Small intestine (tissue), 7 donors: ENCODE data around the gene RPL19. TPM values are rescaled to one million over a fixed set of nuclear protein-coding genes. Genes with fewer than 3 reads are reported as not detected.

Experiments used
- DNase-seq, 2 donors: peaks; one replicate each; pipeline versions ENCODE4 v3.0.0 to v3.0.0-alpha.2; 2013
- FAIRE-seq: peaks from 2 replicates; lab custom pipeline; 2012; peaks lifted over from hg19 to GRCh38; lab: Jason Lieb, UNC
- H3K27ac ChIP-seq, 3 donors: one replicate each; pipeline ENCODE4 v1.5.1; 2013; ENCODE audit warnings: low read length in 2 of 3, mild to moderate bottlenecking in 2 of 3, control low read depth in 1 of 3, inconsistent platforms in 1 of 3, low read depth in 1 of 3, moderate library complexity in 1 of 3
- H3K27me3 ChIP-seq, 3 donors: one replicate each; pipeline ENCODE4 v1.6.1; 2013; ENCODE audit warnings: low read length in 3 of 3, inconsistent platforms in 1 of 3; ENCODE audit not compliant: control insufficient read depth in 3 of 3, insufficient read depth in 3 of 3
- H3K36me3 ChIP-seq, 3 donors: one replicate each; pipeline ENCODE4 v1.6.1; 2013; ENCODE audit warnings: low read length in 3 of 3, inconsistent platforms in 1 of 3, low read depth in 1 of 3, mild to moderate bottlenecking in 1 of 3, moderate library complexity in 1 of 3; ENCODE audit not compliant: control insufficient read depth in 3 of 3, insufficient read depth in 2 of 3
- H3K4me1 ChIP-seq, 3 donors: one replicate each; pipeline ENCODE4 v1.6.1; 2013; ENCODE audit warnings: low read length in 2 of 3, inconsistent platforms in 1 of 3, low read depth in 1 of 3, mild to moderate bottlenecking in 1 of 3, moderate library complexity in 1 of 3; ENCODE audit not compliant: control insufficient read depth in 3 of 3, insufficient read depth in 2 of 3
- H3K4me3 ChIP-seq, 3 donors: one replicate each; pipeline ENCODE4 v1.5.1; 2013; ENCODE audit warnings: low read length in 3 of 3, control low read depth in 1 of 3, inconsistent platforms in 1 of 3, low read depth in 1 of 3, mild to moderate bottlenecking in 1 of 3, moderate library complexity in 1 of 3
- H3K9me3 ChIP-seq, 2 donors: one replicate each; pipeline ENCODE4 v1.6.1; 2013; ENCODE audit warnings: low read depth in 1 of 2, low read length in 1 of 2; ENCODE audit not compliant: control insufficient read depth in 2 of 2, insufficient read depth in 1 of 2
- WGBS, 3 donors: extraction: QIAGEN DNeasy Blood & Tissue Kit; methylation state at CpG; one replicate each; pipeline ENCODE4 v1.1.7; 2013; 5-methylcytosine and 5-hydroxymethylcytosine counted together
- polyA plus RNA-seq, 4 donors: library from polyadenylated mRNA; stranded (reverse) in 3 of 4; unstranded in 1 of 4; fragments of 200-250 nt in 3 of 4; fragments of 120-200 nt in 1 of 4; gene quantifications; one replicate each; pipeline versions ENCODE4 v1.2.1 to v1.2.3, GENCODE V29; 2013
- donor health status: healthy with polysubstance abuse.
- donor health status: control.
- donor health status: control.
- donor health status: Bipolar disorder and iron deficiency.
- donor health status: healthy.

RPL19 gene
- polyA plus RNA-seq, 4 donors = 1,923 to 3,263 (median 2,767) TPM

GRCh38 chr17:39225308-39225958 lies 25.4 kb downstream of the RPL19 start, which contains the start of gene STAC2:
TSS of gene STAC2 (minus strand) at chr17:39225945. CDS start at chr17:39225502, 443 bp downstream.
- peaks cover 6 to 75% (median 18%) of the 10 kb centered on the region in 3 donors for H3K27me3 ChIP-seq
- peaks cover 0 to 3% (median 0%) of the 10 kb centered on the region in 3 donors for H3K4me1 ChIP-seq
- H3K9me3 ChIP-seq = no peaks in the 10 kb centered on the region
- H3K36me3 ChIP-seq = no peaks in the 10 kb centered on the region
- WGBS, 3 donors = 2 to 5% (median 3%) methylated on average over 40 to 71 of the region's 71 CpGs
- peak within 1 kb of the TSS in 2 of 3 donors; percentile 14 to 24 for H3K4me3 ChIP-seq
- DNase-seq = no peak
- FAIRE-seq = no peak
- H3K27ac ChIP-seq = no peak within 1 kb of the TSS

DNA sequence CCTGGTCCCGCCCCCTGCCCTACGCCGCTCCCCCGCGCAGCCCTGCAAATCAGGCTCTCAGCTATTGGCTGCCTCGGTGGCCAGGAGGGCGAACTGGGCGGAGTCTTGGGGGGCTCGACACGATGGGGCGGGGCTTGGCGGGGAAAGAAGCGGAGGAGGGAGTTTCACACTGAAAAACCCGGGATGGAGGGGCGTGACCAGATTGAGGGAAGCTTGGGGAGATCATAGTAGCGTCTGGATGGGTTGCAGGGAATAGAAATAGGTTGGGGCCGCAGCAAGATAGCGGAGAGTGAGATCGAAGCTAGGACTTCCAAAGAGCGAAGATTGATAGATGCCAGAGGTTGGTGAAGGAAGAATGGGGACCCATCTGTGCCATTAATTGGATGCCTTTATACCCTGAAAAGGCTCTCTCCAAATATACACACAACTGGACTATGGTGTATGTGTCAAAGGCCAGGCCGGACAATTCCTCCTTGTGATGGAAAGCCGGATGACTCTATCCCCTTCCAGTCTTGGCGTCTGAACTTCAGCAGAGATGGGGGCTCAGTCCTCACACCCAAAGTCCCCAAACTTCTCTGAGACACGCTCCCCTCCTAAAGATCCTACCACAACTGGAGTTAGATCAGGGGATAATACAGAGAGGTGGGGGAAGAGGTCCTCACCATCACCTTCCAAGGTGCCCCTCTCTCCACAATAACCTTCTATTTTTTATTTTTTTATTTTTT lies 26.0 kb downstream of the RPL19 start:
- 13 to 17% (median 15%) methylated on average over 23 to 24 of the region's 24 CpGs for WGBS, 3 donors
- Histone ChIP-seq H3K27ac (no peak overlapping the region), H3K4me1 (peaks cover 0 to 3% (median 0%) of the 10 kb centered on the region in 3 donors), H3K4me3 (peak overlapping the region in 1 of 3 donors; percentile 14), H3K27me3 (peaks cover 6 to 78% (median 18%) of the 10 kb centered on the region in 3 donors), H3K36me3 (no peaks in the 10 kb centered on the region), H3K9me3 (no peaks in the 10 kb centered on the region)
- peak in 1 of 2 donors; percentile 56 for DNase-seq
- FAIRE-seq = no peak

GRCh38 chr17:39227364-39227919 lies 27.4 kb downstream of the RPL19 start:
- WGBS, 3 donors = 43 to 72% (median 52%) methylated on average over 2 of the region's 2 CpGs
- H3K4me3 ChIP-seq = no peak overlapping the region
- no peak for DNase-seq
- no peak for FAIRE-seq
- no peak overlapping the region for H3K27ac ChIP-seq
- H3K36me3 ChIP-seq = no peaks in the 10 kb centered on the region
- peaks cover 0 to 12% (median 0%) of the 10 kb centered on the region in 3 donors for H3K4me1 ChIP-seq
- H3K9me3 ChIP-seq = no peaks in the 10 kb centered on the region
- peaks cover 6 to 77% (median 18%) of the 10 kb centered on the region in 3 donors for H3K27me3 ChIP-seq

DNA sequence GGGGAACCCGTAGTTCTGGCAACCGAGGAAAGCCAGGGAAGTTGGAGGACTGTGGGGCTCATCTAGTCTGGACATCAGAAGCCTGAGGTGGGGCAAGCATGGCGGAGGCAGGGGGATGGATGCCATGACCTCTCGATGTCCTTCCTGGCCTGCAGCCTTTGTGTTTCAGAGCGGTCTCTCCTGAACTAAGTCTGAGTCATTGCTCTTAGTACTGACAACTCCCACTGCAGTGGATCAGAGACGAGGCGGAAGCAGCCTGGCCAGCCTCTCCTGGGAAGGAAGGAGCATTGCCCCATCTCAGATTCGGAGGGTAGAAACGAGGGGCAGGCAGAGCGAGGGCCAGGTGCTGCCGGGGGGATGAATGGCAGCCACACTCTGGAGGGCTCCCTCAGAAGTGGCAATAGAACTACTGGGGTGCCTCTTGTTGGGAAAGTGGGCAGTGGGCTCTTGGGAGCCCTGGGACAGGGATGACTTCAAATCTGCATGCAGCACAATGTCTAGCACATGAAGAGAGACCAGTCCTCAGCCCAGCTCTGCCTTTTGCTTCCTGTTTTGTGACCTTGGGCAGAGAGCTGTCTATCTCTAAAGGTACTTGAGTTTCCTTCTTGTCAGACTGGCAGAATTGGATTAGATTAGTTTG lies 29.3 kb downstream of the RPL19 start:
- no peak overlapping the region for H3K4me3 ChIP-seq
- WGBS, 3 donors = 69 to 76% (median 70%) methylated on average over 11 of the region's 11 CpGs
- no peak for FAIRE-seq
- H3K27ac ChIP-seq = no peak overlapping the region
- H3K36me3 ChIP-seq = no peaks in the 10 kb centered on the region
- H3K9me3 ChIP-seq = no peaks in the 10 kb centered on the region
- H3K27me3 ChIP-seq = peaks cover 6 to 66% (median 10%) of the 10 kb centered on the region in 3 donors
- no peak for DNase-seq
- H3K4me1 ChIP-seq = peaks cover 0 to 12% (median 0%) of the 10 kb centered on the region in 3 donors

DNA sequence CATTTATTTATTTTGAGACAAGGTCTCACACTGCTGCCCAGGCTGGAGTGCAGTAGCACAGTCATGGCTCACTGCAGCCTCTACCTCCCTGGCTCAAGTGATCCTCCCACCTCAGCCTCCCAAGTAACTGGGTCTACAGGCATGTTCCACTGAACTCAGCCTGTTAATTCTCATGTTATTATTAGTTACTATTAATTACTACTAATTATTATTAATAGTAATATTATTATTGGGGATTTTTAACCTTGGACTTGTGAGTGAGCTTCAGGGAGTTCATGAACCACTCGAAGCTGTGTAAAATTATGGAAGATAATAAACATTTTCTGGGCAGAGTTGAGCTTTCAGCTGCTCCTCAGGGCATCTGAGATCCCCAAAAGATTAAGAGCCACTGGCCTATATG lies 30.3 kb downstream of the RPL19 start:
- Histone ChIP-seq H3K27ac (no peak overlapping the region), H3K4me1 (peaks cover 0 to 12% (median 0%) of the 10 kb centered on the region in 3 donors), H3K9me3 (no peaks in the 10 kb centered on the region), H3K36me3 (no peaks in the 10 kb centered on the region), H3K4me3 (no peak overlapping the region), H3K27me3 (peaks cover 3 to 58% (median 3%) of the 10 kb centered on the region in 3 donors)
- FAIRE-seq (no peak), DNase-seq (no peak)
- WGBS, 3 donors = 17 to 42% (median 33%) methylated on average over 1 of the region's 1 CpG

DNA sequence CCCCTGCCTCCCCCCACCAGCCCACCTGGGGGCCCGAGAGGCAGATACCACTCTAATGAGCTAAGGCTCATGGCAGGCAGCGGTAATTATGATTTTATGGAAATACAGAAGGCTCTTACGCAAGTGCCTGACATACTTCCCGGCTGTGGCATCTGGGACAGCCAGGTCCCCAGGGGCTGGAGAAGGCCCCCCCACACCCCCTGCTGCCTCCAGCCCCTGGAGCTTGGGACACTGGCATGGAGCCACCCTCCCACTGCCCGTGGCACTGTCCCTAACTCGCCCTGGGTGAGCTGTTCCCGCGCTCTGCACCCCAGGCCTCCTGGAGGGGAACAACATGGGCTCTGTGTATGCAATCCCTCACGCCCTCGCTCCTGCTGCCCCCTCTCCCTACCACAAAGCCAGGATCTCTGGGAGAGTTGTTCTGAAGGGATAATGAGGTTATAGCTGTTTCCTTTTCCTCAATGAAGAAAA lies 31.0 kb downstream of the RPL19 start:
- Histone ChIP-seq H3K36me3 (no peaks in the 10 kb centered on the region), H3K27ac (no peak overlapping the region), H3K27me3 (peaks cover 0 to 52% (median 3%) of the 10 kb centered on the region in 3 donors), H3K9me3 (no peaks in the 10 kb centered on the region), H3K4me1 (peaks cover 0 to 15% (median 0%) of the 10 kb centered on the region in 3 donors), H3K4me3 (no peak overlapping the region)
- DNase-seq = no peak
- 31 to 52% (median 41%) methylated on average over 10 of the region's 10 CpGs for WGBS, 3 donors
- no peak for FAIRE-seq

GRCh38 chr17:39231591-39232551 lies 31.8 kb downstream of the RPL19 start:
- DNase-seq (peak in 1 of 2 donors; percentile 41), FAIRE-seq (no peak)
- Histone ChIP-seq H3K36me3 (no peaks in the 10 kb centered on the region), H3K9me3 (no peaks in the 10 kb centered on the region), H3K4me3 (no peak overlapping the region), H3K27ac (no peak overlapping the region), H3K4me1 (peaks cover 0 to 13% (median 0%) of the 10 kb centered on the region in 3 donors), H3K27me3 (peaks cover 0 to 45% (median 0%) of the 10 kb centered on the region in 3 donors)
- WGBS, 3 donors = 10 to 15% (median 13%) methylated on average over 22 of the region's 22 CpGs
